OCI-LY1 (cell line): ENCODE results near the gene ELMOD3.
"Not testable (repeated sequence)": the region's sequence is repeated elsewhere in the genome, so short reads cannot be mapped to it uniquely, and the experiment has no call there.

ENCODE experiments used
- H2AFZ ChIP-seq: fragments of 200-600 bp; sonication (generic), shearing (Covaris generic); 2 replicates; pipeline ENCODE4 v1.6.0; 2014; ENCODE audit warnings: antibody characterized with exemption, mild to moderate bottlenecking, low read length
- H3F3A ChIP-seq: fragments of 200-600 bp; sonication (generic), shearing (Covaris generic); 2 replicates; pipeline ENCODE4 v1.6.0; 2014; ENCODE audit warnings: mild to moderate bottlenecking, antibody characterized with exemption, low read length, moderate library complexity; ENCODE audit not compliant: insufficient read depth
- H3K27ac ChIP-seq: fragments of 200-600 bp; sonication (generic); 2 replicates; pipeline ENCODE4 v1.5.1; 2014; ENCODE audit warnings: low read length, mixed run types, mild to moderate bottlenecking, low read depth; ENCODE audit not compliant: poor library complexity, severe bottlenecking
- H3K27me3 ChIP-seq: fragments of 200-600 bp; sonication (generic); 2 replicates; pipeline ENCODE4 v1.6.0; 2014; ENCODE audit warnings: antibody characterized with exemption, mild to moderate bottlenecking, low read length, moderate library complexity; ENCODE audit not compliant: insufficient read depth
- H3K36me3 ChIP-seq: fragments of 200-600 bp; sonication (generic); 2 replicates; pipeline ENCODE4 v1.6.1; 2014; ENCODE audit warnings: mild to moderate bottlenecking, antibody characterized with exemption, low read length, moderate library complexity, mixed read lengths; ENCODE audit not compliant: insufficient read depth
- H3K4me1 ChIP-seq: fragments of 200-600 bp; sonication (generic); 2 replicates; pipeline ENCODE4 v1.5.1; 2014; ENCODE audit warnings: mild to moderate bottlenecking, low read length, moderate library complexity; ENCODE audit not compliant: insufficient read depth, severe bottlenecking
- H3K4me2 ChIP-seq: fragments of 200-600 bp; sonication (generic), shearing (Covaris generic); 2 replicates; pipeline ENCODE4 v1.6.1; 2014; ENCODE audit warnings: low read length
- H3K4me3 ChIP-seq: fragments of 200-600 bp; sonication (generic); 2 replicates; pipeline ENCODE4 v1.5.1; 2014; ENCODE audit warnings: low read length, low read depth, mild to moderate bottlenecking, mixed read lengths; ENCODE audit not compliant: poor library complexity, severe bottlenecking
- H3K79me2 ChIP-seq: fragments of 200-600 bp; shearing (Covaris generic); 2 replicates; pipeline ENCODE4 v1.6.1; 2016; ENCODE audit warnings: mixed run types, low read length, mixed read lengths; ENCODE audit not compliant: insufficient read depth
- H3K9ac ChIP-seq: fragments of 200-600 bp; sonication (generic), shearing (Covaris generic); 2 replicates; pipeline ENCODE4 v1.6.1; 2014; ENCODE audit warnings: mild to moderate bottlenecking, low read length, mixed read lengths
- H3K9me2 ChIP-seq: fragments of 200-600 bp; sonication (generic), shearing (Covaris generic); 2 replicates; pipeline ENCODE4 v1.6.1; 2014; ENCODE audit warnings: low read depth, mild to moderate bottlenecking, low read length, mixed read lengths
- H3K9me3 ChIP-seq: fragments of 200-600 bp; shearing (Covaris generic); 2 replicates; pipeline ENCODE4 v1.6.1; 2014; ENCODE audit warnings: low read length, mixed read lengths
- H4K20me1 ChIP-seq: fragments of 200-600 bp; sonication (generic), shearing (Covaris generic); 2 replicates; pipeline ENCODE4 v1.6.0; 2016; ENCODE audit warnings: mild to moderate bottlenecking, low read length; ENCODE audit not compliant: insufficient read depth
- CTCF ChIP-seq: fragments of 200-600 bp; sonication (generic), shearing (Covaris generic); IDR thresholded peaks from 2 replicates; pipeline ENCODE4 v1.5.1; 2017; ENCODE audit warnings: mild to moderate bottlenecking, antibody characterized with exemption, low read length, moderate library complexity, mixed read lengths
- EZH2 ChIP-seq: fragments of 200-600 bp; sonication (generic), shearing (Covaris generic); IDR thresholded peaks from 2 replicates; pipeline ENCODE4 v1.8.0; 2017; ENCODE audit warnings: borderline replicate concordance, mixed run types, mild to moderate bottlenecking, antibody characterized with exemption, low read length, moderate library complexity, mixed read lengths

The ELMOD3 gene

GRCh38 chr2:85312404-85312803 lies 42.2 kb upstream of the ELMOD3 start:
- Histone ChIP-seq H3K79me2 (no peaks in the 10 kb centered on the region), H3K4me3 (no peak overlapping the region), H3K36me3 (peaks cover 19% of the 10 kb centered on the region), H4K20me1 (no peaks in the 10 kb centered on the region), H2AFZ (no peak overlapping the region), H3K9ac (no peak overlapping the region), H3K27me3 (peaks cover 3% of the 10 kb centered on the region; the same call in 1 of the 2 replicates), H3K27ac (no peak overlapping the region), H3K4me2 (no peak overlapping the region), H3F3A (no peaks in the 10 kb centered on the region), H3K9me3 (no peaks in the 10 kb centered on the region), H3K4me1 (peaks cover 6% of the 10 kb centered on the region), H3K9me2 (no peaks in the 10 kb centered on the region)
- TF ChIP-seq EZH2, result no peak
- no peak for TF ChIP-seq CTCF

GRCh38 chr2:85314884-85315242 lies 39.7 kb upstream of the ELMOD3 start:
- peaks cover 3% of the 10 kb centered on the region for H3K4me1 ChIP-seq
- H3K27me3 ChIP-seq, result no peaks in the 10 kb centered on the region
- no peaks in the 10 kb centered on the region for H3K79me2 ChIP-seq
- no peak overlapping the region for H3K9ac ChIP-seq
- H3F3A ChIP-seq, result no peaks in the 10 kb centered on the region
- no peak overlapping the region for H3K4me3 ChIP-seq
- no peaks in the 10 kb centered on the region for H3K9me3 ChIP-seq
- H3K36me3 ChIP-seq, result peaks cover 38% of the 10 kb centered on the region
- no peak overlapping the region for H3K4me2 ChIP-seq
- H4K20me1 ChIP-seq, result no peaks in the 10 kb centered on the region
- TF ChIP-seq EZH2, result no peak
- TF ChIP-seq CTCF, result no peak
- no peaks in the 10 kb centered on the region for H3K9me2 ChIP-seq
- no peak overlapping the region for H3K27ac ChIP-seq
- no peak overlapping the region for H2AFZ ChIP-seq

GRCh38 chr2:85315921-85316320 lies 38.6 kb upstream of the ELMOD3 start:
- not testable (repeated sequence) for H3K4me3 ChIP-seq, H4K20me1 ChIP-seq, H3K9ac ChIP-seq, H3F3A ChIP-seq, H3K4me1 ChIP-seq, H3K9me3 ChIP-seq, H3K4me2 ChIP-seq, H3K27me3 ChIP-seq, H2AFZ ChIP-seq, H3K9me2 ChIP-seq, H3K27ac ChIP-seq, H3K79me2 ChIP-seq
- peaks cover 49% of the 10 kb centered on the region for H3K36me3 ChIP-seq

- TF ChIP-seq EZH2 (no peak), CTCF (no peak)
- Histone ChIP-seq H4K20me1 (no peaks in the 10 kb centered on the region), H3K79me2 (no peaks in the 10 kb centered on the region), H3K9me3 (no peaks in the 10 kb centered on the region), H3K27ac (no peak overlapping the region), H3K9ac (no peak overlapping the region), H3K36me3 (peaks cover 74% of the 10 kb centered on the region), H3K4me3 (no peak overlapping the region), H3K4me2 (no peak overlapping the region), H3K27me3 (no peaks in the 10 kb centered on the region), H2AFZ (no peak overlapping the region), H3F3A (no peaks in the 10 kb centered on the region), H3K9me2 (no peaks in the 10 kb centered on the region), H3K4me1 (no peaks in the 10 kb centered on the region)
Measured at GRCh38 chr2:85318222-85319074, 36.1 kb upstream of the ELMOD3 start.
